Endothelial cell of umbilical vein (primary cell): ENCODE measurements around the gene TSKU.

ENCODE experiments used
- JUN ChIP-seq: IDR thresholded peaks from 2 replicates; pipeline ENCODE4 v1.6.1; 2011; ENCODE audit warnings: borderline replicate concordance, low read depth; ENCODE audit not compliant: insufficient read length, insufficient read depth
- MYC ChIP-seq: IDR thresholded peaks from one replicate; pipeline ENCODE4 v1.6.1; 2011; ENCODE audit warnings: mild to moderate bottlenecking, low read depth, low read length
- POLR2A ChIP-seq: IDR thresholded peaks from 2 replicates; pipeline ENCODE4 v1.6.1; 2012; ENCODE audit warnings: low read depth, mild to moderate bottlenecking, control low read depth, low read length
- TF ChIP-seq, protein P1 (sequence below), 2 donors: IDR thresholded peaks; 1 replicate in 1 of 2; 2 replicates in 1 of 2; pipeline ENCODE4 v1.5.1; 2011; ENCODE audit warnings: low read length in 2 of 2, mild to moderate bottlenecking in 2 of 2, moderate library complexity in 2 of 2, control low read depth in 1 of 2, inconsistent platforms in 1 of 2, low read depth in 1 of 2; ENCODE audit not compliant: insufficient read depth in 1 of 2; ENCODE audit errors: extremely low read depth in 1 of 2
- TF ChIP-seq, protein P2 (sequence below): IDR thresholded peaks from 2 replicates; pipeline ENCODE4 v1.6.1; 2011; ENCODE audit not compliant: insufficient read depth, insufficient read length

DNA sequence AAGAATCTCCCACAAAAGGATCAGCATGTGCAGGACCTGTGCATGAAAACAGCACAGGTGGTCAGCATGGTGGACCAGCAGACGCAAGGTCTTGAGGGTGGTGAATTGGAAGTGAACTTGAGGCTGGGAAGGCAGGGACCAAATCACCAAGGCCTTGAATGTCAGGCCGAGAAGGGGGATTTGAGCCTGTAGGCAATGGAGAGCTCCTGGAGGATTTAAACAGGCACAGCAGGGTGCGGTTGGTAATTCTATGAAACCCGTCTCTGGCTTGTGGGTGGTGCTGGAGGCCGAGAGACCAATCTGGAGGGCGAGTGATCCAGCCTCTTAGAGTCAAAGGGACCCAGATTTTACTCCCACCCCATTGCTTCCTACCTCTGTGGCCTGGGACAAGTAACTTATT is 2.4 kb downstream of the TSKU start:
- TF ChIP-seq, protein P1, sequence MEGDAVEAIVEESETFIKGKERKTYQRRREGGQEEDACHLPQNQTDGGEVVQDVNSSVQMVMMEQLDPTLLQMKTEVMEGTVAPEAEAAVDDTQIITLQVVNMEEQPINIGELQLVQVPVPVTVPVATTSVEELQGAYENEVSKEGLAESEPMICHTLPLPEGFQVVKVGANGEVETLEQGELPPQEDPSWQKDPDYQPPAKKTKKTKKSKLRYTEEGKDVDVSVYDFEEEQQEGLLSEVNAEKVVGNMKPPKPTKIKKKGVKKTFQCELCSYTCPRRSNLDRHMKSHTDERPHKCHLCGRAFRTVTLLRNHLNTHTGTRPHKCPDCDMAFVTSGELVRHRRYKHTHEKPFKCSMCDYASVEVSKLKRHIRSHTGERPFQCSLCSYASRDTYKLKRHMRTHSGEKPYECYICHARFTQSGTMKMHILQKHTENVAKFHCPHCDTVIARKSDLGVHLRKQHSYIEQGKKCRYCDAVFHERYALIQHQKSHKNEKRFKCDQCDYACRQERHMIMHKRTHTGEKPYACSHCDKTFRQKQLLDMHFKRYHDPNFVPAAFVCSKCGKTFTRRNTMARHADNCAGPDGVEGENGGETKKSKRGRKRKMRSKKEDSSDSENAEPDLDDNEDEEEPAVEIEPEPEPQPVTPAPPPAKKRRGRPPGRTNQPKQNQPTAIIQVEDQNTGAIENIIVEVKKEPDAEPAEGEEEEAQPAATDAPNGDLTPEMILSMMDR (IDR thresholded peaks at IDR 0.05; ENCODE audit: extremely low read depth in 1 of 2, insufficient read depth in 1 of 2, low read depth in 1 of 2, low read length in 2 of 2) = no peak
- no peak for TF ChIP-seq MYC
- no peak for TF ChIP-seq POLR2A
- TF ChIP-seq JUN = no peak
- TF ChIP-seq, protein P2, sequence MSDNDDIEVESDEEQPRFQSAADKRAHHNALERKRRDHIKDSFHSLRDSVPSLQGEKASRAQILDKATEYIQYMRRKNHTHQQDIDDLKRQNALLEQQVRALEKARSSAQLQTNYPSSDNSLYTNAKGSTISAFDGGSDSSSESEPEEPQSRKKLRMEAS = no peak
